Endothelial cell (in vitro differentiated cells): Measurements from ENCODE around the gene PTPRN2. TPM values are rescaled to one million over a fixed set of nuclear protein-coding genes. Genes with fewer than 3 reads are reported as not detected.
"Not testable (repeated sequence)": the region's sequence is repeated elsewhere in the genome, so short reads cannot be mapped to it uniquely, and the experiment has no call there.

ENCODE experiments used
- DNase-seq: peaks from one replicate; pipeline ENCODE4 v3.0.0; 2021; ENCODE audit warnings: low spot score
- H3K27ac Mint-ChIP-seq: one replicate; pipeline ENCODE4 v1.8.0; 2021; ENCODE audit warnings: mixed read lengths, inconsistent platforms; ENCODE audit not compliant: unreplicated experiment
- H3K27me3 Mint-ChIP-seq: one replicate; pipeline ENCODE4 v1.8.0; 2021; ENCODE audit warnings: mild to moderate bottlenecking, moderate library complexity, mixed read lengths, inconsistent platforms; ENCODE audit not compliant: unreplicated experiment
- H3K36me3 Mint-ChIP-seq: one replicate; pipeline ENCODE4 v1.8.0; 2021; ENCODE audit warnings: mild to moderate bottlenecking, low read depth, mixed read lengths, inconsistent platforms; ENCODE audit not compliant: unreplicated experiment
- H3K4me1 Mint-ChIP-seq: one replicate; pipeline ENCODE4 v1.8.0; 2021; ENCODE audit warnings: mild to moderate bottlenecking, mixed read lengths, inconsistent platforms; ENCODE audit not compliant: unreplicated experiment
- H3K4me3 Mint-ChIP-seq: one replicate; pipeline ENCODE4 v1.8.0; 2021; ENCODE audit warnings: mild to moderate bottlenecking, mixed read lengths, inconsistent platforms; ENCODE audit not compliant: unreplicated experiment
- H3K9me3 Mint-ChIP-seq: one replicate; pipeline ENCODE4 v1.8.0; 2021; ENCODE audit warnings: mixed read lengths, inconsistent platforms; ENCODE audit not compliant: unreplicated experiment
- CTCF ChIP-seq: fragments of 200-600 bp; sonication (generic); IDR thresholded peaks from one replicate; pipeline ENCODE4 v1.5.0; 2021; ENCODE audit warnings: antibody characterized with exemption; ENCODE audit not compliant: unreplicated experiment
- total RNA-seq: library from RNA; stranded (reverse); fragmentation: NEBNext Ultra II Directional; extraction: Animal tissue kit (Norgen Biotek cat#: 25700); gene quantifications from one replicate; pipeline ENCODE4 v1.2.1, GENCODE V29; 2021; ENCODE audit not compliant: unreplicated experiment

PTPRN2 gene
- total RNA-seq, 1 donor from 2014 or later: 0.18 TPM

DNA sequence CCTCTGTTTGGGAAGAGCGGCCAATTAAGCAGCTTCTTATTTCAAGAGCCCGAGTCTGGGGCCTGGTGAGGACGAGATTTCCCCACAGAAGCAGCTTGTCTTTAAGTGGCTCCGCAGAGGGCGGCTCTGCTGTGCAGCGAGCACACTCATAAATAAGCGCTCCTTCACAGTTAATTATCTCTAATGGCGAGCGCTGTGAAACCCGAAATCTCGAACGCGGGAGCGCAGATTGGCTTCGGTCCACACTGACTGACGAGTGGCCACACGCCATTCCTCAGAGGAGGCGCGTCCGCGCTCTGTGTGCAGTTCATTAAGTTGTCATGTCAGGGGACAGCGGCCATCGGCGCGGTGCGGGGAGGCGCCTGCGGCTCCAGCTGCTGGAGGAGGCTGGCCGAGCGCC is 689.9 kb downstream of the PTPRN2 start:
- TF ChIP-seq CTCF: no peak
- no peaks in the 10 kb centered on the region for H3K4me1 Mint-ChIP-seq
- H3K36me3 Mint-ChIP-seq: peaks cover 24% of the 10 kb centered on the region
- no peak overlapping the region for H3K27ac Mint-ChIP-seq
- peaks cover 48% of the 10 kb centered on the region for H3K9me3 Mint-ChIP-seq
- no peak for DNase-seq
- peaks cover 11% of the 10 kb centered on the region for H3K27me3 Mint-ChIP-seq
- H3K4me3 Mint-ChIP-seq: no peak overlapping the region

- H3K27ac Mint-ChIP-seq: no peak overlapping the region
Observed at GRCh38 chr7:157896774-157897555, 690.7 kb downstream of the PTPRN2 start.

DNA sequence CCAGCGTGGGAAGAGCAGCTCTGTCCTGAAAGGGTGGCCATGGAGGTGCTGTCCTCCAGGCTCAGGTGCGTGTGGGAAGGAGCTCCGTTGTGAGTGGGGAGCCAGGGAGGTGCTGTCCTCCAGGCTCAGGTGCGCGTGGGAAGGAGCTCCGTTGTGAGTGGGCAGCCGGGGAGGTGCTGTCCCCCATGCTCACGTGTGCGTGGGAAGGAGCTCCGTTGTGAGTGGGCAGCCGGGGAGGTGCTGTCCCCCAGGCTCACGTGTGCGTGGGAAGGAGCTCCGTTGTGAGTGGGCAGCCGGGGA is 691.3 kb downstream of the PTPRN2 start:
- H3K4me3 Mint-ChIP-seq, H3K27ac Mint-ChIP-seq, DNase-seq, H3K4me1 Mint-ChIP-seq: not testable (repeated sequence)
- H3K9me3 Mint-ChIP-seq: peaks cover 53% of the 10 kb centered on the region
- H3K36me3 Mint-ChIP-seq: peaks cover 27% of the 10 kb centered on the region
- H3K27me3 Mint-ChIP-seq: peaks cover 14% of the 10 kb centered on the region

More at GRCh38 chr7:157896774-157897555, 690.7 kb downstream of the PTPRN2 start:
- Mint-ChIP-seq H3K4me3 (no peak overlapping the region), H3K27me3 (peaks cover 14% of the 10 kb centered on the region), H3K4me1 (no peaks in the 10 kb centered on the region), H3K9me3 (peaks cover 55% of the 10 kb centered on the region), H3K36me3 (peaks cover 29% of the 10 kb centered on the region)
- TF ChIP-seq CTCF: no peak
- DNase-seq: no peak

GRCh38 chr7:157895520-157896375 is 691.9 kb downstream of the PTPRN2 start:
- Mint-ChIP-seq H3K36me3 (peaks cover 25% of the 10 kb centered on the region), H3K9me3 (peaks cover 48% of the 10 kb centered on the region), H3K4me1 (no peaks in the 10 kb centered on the region), H3K27me3 (peaks cover 9% of the 10 kb centered on the region), H3K4me3 (peak overlapping the region; percentile 32), H3K27ac (peak overlapping the region; percentile 32)
- no peak for DNase-seq
- TF ChIP-seq CTCF: no peak

DNA sequence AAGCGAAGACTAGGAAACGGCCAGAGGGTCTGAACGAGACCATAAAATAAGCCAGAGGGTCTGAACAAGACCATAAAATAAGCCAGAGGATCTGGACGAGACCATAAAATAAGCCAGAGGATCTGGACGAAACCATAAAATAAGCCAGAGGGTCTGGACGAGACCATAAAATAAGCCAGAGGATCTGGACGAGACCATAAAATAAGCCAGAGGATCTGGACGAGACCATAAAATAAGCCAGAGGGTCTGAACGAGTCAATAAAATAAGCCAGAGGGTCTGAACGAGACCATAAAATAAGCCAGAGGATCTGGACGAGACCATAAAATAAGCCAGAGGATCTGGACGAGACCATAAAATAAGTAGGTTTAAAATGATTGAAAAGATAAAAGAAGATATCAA is 692.5 kb downstream of the PTPRN2 start:
- H3K36me3 Mint-ChIP-seq: peaks cover 26% of the 10 kb centered on the region
- H3K4me1 Mint-ChIP-seq, H3K27me3 Mint-ChIP-seq, DNase-seq, H3K4me3 Mint-ChIP-seq: not testable (repeated sequence)
- H3K9me3 Mint-ChIP-seq: peaks cover 46% of the 10 kb centered on the region
- H3K27ac Mint-ChIP-seq: peak overlapping the region; percentile 20

GRCh38 chr7:157893535-157894044 is 694.0 kb downstream of the PTPRN2 start:
- Mint-ChIP-seq H3K27me3 (peaks cover 9% of the 10 kb centered on the region), H3K4me3 (no peak overlapping the region), H3K36me3 (peaks cover 33% of the 10 kb centered on the region), H3K27ac (no peak overlapping the region), H3K4me1 (no peaks in the 10 kb centered on the region), H3K9me3 (peaks cover 50% of the 10 kb centered on the region)
- no peak for DNase-seq
- no peak for TF ChIP-seq CTCF
